K562 (cell line): ENCODE measurements around the gene SCN2B.

Experiments used
- EZH2 ChIP-seq: IDR thresholded peaks from 2 replicates; pipeline ENCODE4 v1.6.1; 2012; ENCODE audit warnings: low read depth, mild to moderate bottlenecking, inconsistent platforms, low read length, borderline replicate concordance
- FOXP1 ChIP-seq: sonication (generic); formaldehyde crosslinking; IDR thresholded peaks from 2 replicates; pipeline ENCODE4 v1.8.0; 2022; ENCODE audit warnings: mild to moderate bottlenecking, missing genetic modification reagents
- PHF8 ChIP-seq: fragments of 200-600 bp; sonication (generic); IDR thresholded peaks from 2 replicates; pipeline ENCODE4 v1.6.1; 2012; ENCODE audit warnings: mixed run types, mild to moderate bottlenecking, inconsistent platforms, low read length, moderate library complexity, borderline replicate concordance
- POLR2AphosphoS5 ChIP-seq: IDR thresholded peaks from 2 replicates; pipeline ENCODE4 v1.6.1; 2011; ENCODE audit warnings: mild to moderate bottlenecking, low read depth, low read length, moderate library complexity; ENCODE audit not compliant: control insufficient read depth, insufficient read depth
- SP2 ChIP-seq: IDR thresholded peaks from 2 replicates; pipeline ENCODE4 v1.6.1; 2011; ENCODE audit warnings: mild to moderate bottlenecking, low read depth, low read length, moderate library complexity; ENCODE audit not compliant: poor library complexity, severe bottlenecking; ENCODE audit errors: extremely low read depth
- TEAD4 ChIP-seq, 2 experiments: sonication (generic) in 1 of 2; formaldehyde crosslinking in 1 of 2; IDR thresholded peaks; 2 replicates each; pipeline versions ENCODE4 v1.6.1 to v1.8.0; 2012 to 2022; ENCODE audit warnings: borderline replicate concordance in 1 of 2, inconsistent platforms in 1 of 2, low read length in 1 of 2, mild to moderate bottlenecking in 1 of 2, missing genetic modification reagents in 1 of 2
- U2AF1 ChIP-seq: fragments of 200-400 bp; formaldehyde crosslinking; optimal IDR thresholded peaks from 2 replicates; pipeline ENCODE3; 2017; ENCODE audit warnings: mild to moderate bottlenecking, low read depth, low read length, moderate library complexity
- ZNF318 ChIP-seq, 2 experiments: fragments of 450-650 bp; IDR thresholded peaks; 2 replicates each; pipeline ENCODE4 v1.6.1; 2016; ENCODE audit warnings: mild to moderate bottlenecking in 2 of 2, borderline replicate concordance in 1 of 2, low read depth in 1 of 2, moderate library complexity in 1 of 2
- TF ChIP-seq, protein P1 (sequence below): fragments of 250-450 bp; sonication (Bioruptor Pico); IDR thresholded peaks from 2 replicates; pipeline ENCODE4 v1.8.0; 2021; ENCODE audit warnings: moderate library complexity, mild to moderate bottlenecking, inconsistent platforms

DNA sequence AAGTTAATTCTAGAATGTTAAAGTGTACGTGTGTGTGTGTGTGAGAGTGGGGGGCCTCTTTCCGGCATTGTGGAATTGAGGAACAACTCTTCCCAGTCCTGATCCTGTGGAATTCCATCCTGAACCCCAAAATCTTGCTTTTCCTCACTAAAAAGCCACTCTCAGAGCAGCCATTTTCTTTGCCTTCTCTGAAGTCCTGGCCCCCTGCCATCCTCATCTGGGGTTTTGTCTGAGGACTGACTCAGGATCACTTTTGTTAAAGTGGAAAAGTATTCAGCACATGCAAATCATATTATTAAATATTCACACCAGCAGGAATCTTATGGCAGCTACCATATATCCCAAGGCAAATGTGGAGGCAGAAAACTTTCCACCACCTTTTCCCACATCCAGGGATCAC lies 27.6 kb downstream of the SCN2B start:
- TF ChIP-seq U2AF1 (no peak), TEAD4 (IDR thresholded peaks at IDR 0.05; ENCODE audit: low read length) (no peak), TEAD4 (CRISPR knock-in tag; IDR thresholded peaks at IDR 0.05; ENCODE audit: borderline replicate concordance) (no peak), FOXP1 (no peak), PHF8 (no peak), SP2 (no peak), EZH2 (no peak), ZNF318 (IDR thresholded peaks at IDR 0.05; ENCODE audit: borderline replicate concordance in 1 of 2, low read depth in 1 of 2) (no peak), POLR2AphosphoS5 (no peak)
- TF ChIP-seq, protein P1, sequence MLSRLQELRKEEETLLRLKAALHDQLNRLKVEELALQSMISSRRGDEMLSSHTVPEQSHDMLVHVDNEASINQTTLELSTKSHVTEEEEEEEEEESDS, result no peak
